ENCODE results near the gene RESF1.
"Not testable (repeated sequence)": the region's sequence is repeated elsewhere in the genome, so short reads cannot be mapped to it uniquely, and the experiment has no call there.

The RESF1 gene

GRCh38 chr12:31959161-31959700, at the start of gene RESF1:
TSS of gene RESF1 (plus strand) at chr12:31959415. CDS start at chr12:31980956, 21,541 bp downstream.
- DNase-seq (ENCODE audit: low read depth), result peak; percentile 63

GRCh38 chr12:31914927-31915326, 44.3 kb upstream of the RESF1 start:
- DNase-seq (ENCODE audit: low read depth), result peak; percentile 3

GRCh38 chr12:31915446-31915845, 43.8 kb upstream of the RESF1 start:
- DNase-seq (ENCODE audit: low read depth), result no peak

GRCh38 chr12:31922341-31923062, 36.7 kb upstream of the RESF1 start:
- peak; percentile 37 for DNase-seq (ENCODE audit: low read depth)

GRCh38 chr12:31923063-31923412, 36.2 kb upstream of the RESF1 start:
- DNase-seq (ENCODE audit: low read depth), result no peak

GRCh38 chr12:31928246-31929026, 30.8 kb upstream of the RESF1 start:
- no peak for DNase-seq (ENCODE audit: low read depth)

GRCh38 chr12:31929027-31929526, 30.1 kb upstream of the RESF1 start:
- no peak for DNase-seq (ENCODE audit: low read depth)

GRCh38 chr12:31931796-31932715, 27.2 kb upstream of the RESF1 start:
- no peak for DNase-seq (ENCODE audit: low read depth)

GRCh38 chr12:31944299-31944698, 14.9 kb upstream of the RESF1 start:
- DNase-seq (ENCODE audit: low read depth), result no peak

GRCh38 chr12:31947971-31948370, 11.2 kb upstream of the RESF1 start:
- no peak for DNase-seq (ENCODE audit: low read depth)

GRCh38 chr12:31948697-31949359, 10.4 kb upstream of the RESF1 start:
- DNase-seq (ENCODE audit: low read depth), result not testable (repeated sequence)

GRCh38 chr12:31950088-31950487, 9.1 kb upstream of the RESF1 start:
- no peak for DNase-seq (ENCODE audit: low read depth)

- DNase-seq (ENCODE audit: low read depth), result no peak
These were observed 8.7 kb upstream of the RESF1 start for GRCh38 chr12:31950492-31950891.

- DNase-seq (ENCODE audit: low read depth), result no peak
These were observed 8.2 kb upstream of the RESF1 start for GRCh38 chr12:31951008-31951407.

GRCh38 chr12:31951939-31952338, 7.3 kb upstream of the RESF1 start:
- DNase-seq (ENCODE audit: low read depth), result no peak

GRCh38 chr12:31952418-31952817, 6.8 kb upstream of the RESF1 start:
- DNase-seq (ENCODE audit: low read depth), result no peak

- no peak for DNase-seq (ENCODE audit: low read depth)
These were observed 4.0 kb upstream of the RESF1 start for GRCh38 chr12:31954925-31955858.

- DNase-seq (ENCODE audit: low read depth), result no peak
These were observed 550 bp upstream of the RESF1 start for GRCh38 chr12:31958569-31959160.

- DNase-seq (ENCODE audit: low read depth), result peak; percentile 30
These were observed 631 bp downstream of the RESF1 start for GRCh38 chr12:31959701-31960391.
